Neural cell (in vitro differentiated cells): ENCODE results near the gene AKR1E2.

ENCODE experiments used
- CTCF ChIP-seq: fragments of 450-650 bp; IDR thresholded peaks from 2 replicates; pipeline ENCODE4 v1.5.1; 2014; ENCODE audit warnings: antibody characterized with exemption, mild to moderate bottlenecking, moderate library complexity; ENCODE audit not compliant: poor library complexity, severe bottlenecking
- EP300 ChIP-seq: fragments of 450-650 bp; conservative IDR thresholded peaks from 2 replicates; pipeline ENCODE4 v1.6.1; 2014; ENCODE audit warnings: antibody characterized with exemption, mild to moderate bottlenecking, moderate library complexity; ENCODE audit not compliant: poor library complexity, severe bottlenecking
- EZH2 ChIP-seq: fragments of 200-600, 300-800 bp; shearing (Covaris generic), sonication (generic); IDR thresholded peaks from 2 replicates; pipeline ENCODE4 v1.6.1; 2014; ENCODE audit warnings: antibody characterized with exemption, low read length, borderline replicate concordance, mild to moderate bottlenecking; ENCODE audit not compliant: insufficient read depth, poor library complexity, severe bottlenecking
- POLR2AphosphoS5 ChIP-seq: IDR thresholded peaks from 2 replicates; pipeline ENCODE4 v1.6.1; 2012
- RAD21 ChIP-seq: fragments of 450-650 bp; conservative IDR thresholded peaks from 2 replicates; pipeline ENCODE4 v1.6.1; 2014; ENCODE audit warnings: antibody characterized with exemption, mild to moderate bottlenecking, moderate library complexity
- REST ChIP-seq: IDR thresholded peaks from 2 replicates; pipeline ENCODE4 v1.6.1; 2012; ENCODE audit warnings: borderline replicate concordance

- TF ChIP-seq CTCF (no peak), EZH2 (no peak), REST (no peak), EP300 (no peak), RAD21 (no peak), POLR2AphosphoS5 (no peak)
Measured at GRCh38 chr10:4830551-4830950, 4.5 kb downstream of the AKR1E2 start.
